Activated naive CD8-positive, alpha-beta T cell treated with anti-CD3 and anti-CD28 coated beads, Interleukin-2, amount 50 U/mL, for 24 hours (primary cell): ENCODE measurements around the gene MMP19.
A peak's percentile ranks its signal among the peaks of the same experiment; 100 is the strongest.

Experiments
- ATAC-seq: fragments of 150-1000 bp; cut with Tn5 transposase; one replicate; pipeline ENCODE4 v1.10.0; 2021
- DNase-seq: peaks from one replicate; pipeline ENCODE4 v3.0.0; 2021
- H3K27ac Mint-ChIP-seq: one replicate; pipeline ENCODE4 v1.8.0; 2021; ENCODE audit warnings: mild to moderate bottlenecking, mixed read lengths
- H3K27me3 Mint-ChIP-seq: one replicate; pipeline ENCODE4 v1.8.0; 2021; ENCODE audit warnings: mixed read lengths
- H3K36me3 Mint-ChIP-seq: one replicate; pipeline ENCODE4 v1.8.0; 2021; ENCODE audit warnings: low read depth, mixed read lengths
- H3K4me1 Mint-ChIP-seq: one replicate; pipeline ENCODE4 v1.8.0; 2021; ENCODE audit warnings: mixed read lengths
- H3K4me3 Mint-ChIP-seq: one replicate; pipeline ENCODE4 v1.8.0; 2021; ENCODE audit warnings: mild to moderate bottlenecking, moderate library complexity, mixed read lengths
- H3K9me3 Mint-ChIP-seq: one replicate; pipeline ENCODE4 v1.8.0; 2021; ENCODE audit warnings: mixed read lengths

Gene MMP19

GRCh38 chr12:55812088-55812487 is 30.6 kb downstream of the MMP19 start:
- Mint-ChIP-seq H3K9me3 (no peaks in the 10 kb centered on the region), H3K4me1 (peaks cover 43% of the 10 kb centered on the region), H3K27ac (peak overlapping the region; percentile 17), H3K27me3 (no peaks in the 10 kb centered on the region), H3K4me3 (no peak overlapping the region), H3K36me3 (peaks cover 38% of the 10 kb centered on the region)
- ATAC-seq (no peak), DNase-seq (no peak)

- DNase-seq (no peak), ATAC-seq (no peak)
- Mint-ChIP-seq H3K4me1 (peaks cover 28% of the 10 kb centered on the region), H3K27ac (no peak overlapping the region), H3K36me3 (peaks cover 30% of the 10 kb centered on the region), H3K9me3 (no peaks in the 10 kb centered on the region), H3K27me3 (no peaks in the 10 kb centered on the region), H3K4me3 (no peak overlapping the region)
Observed at GRCh38 chr12:55809274-55809673, 33.5 kb downstream of the MMP19 start.

- no peaks in the 10 kb centered on the region for H3K9me3 Mint-ChIP-seq
- peaks cover 29% of the 10 kb centered on the region for H3K36me3 Mint-ChIP-seq
- H3K4me1 Mint-ChIP-seq, result peaks cover 15% of the 10 kb centered on the region
- no peaks in the 10 kb centered on the region for H3K27me3 Mint-ChIP-seq
- no peak overlapping the region for H3K4me3 Mint-ChIP-seq
- no peak for DNase-seq
- no peak for ATAC-seq
- H3K27ac Mint-ChIP-seq, result no peak overlapping the region
Observed at GRCh38 chr12:55806982-55807381, 35.8 kb downstream of the MMP19 start.

DNA sequence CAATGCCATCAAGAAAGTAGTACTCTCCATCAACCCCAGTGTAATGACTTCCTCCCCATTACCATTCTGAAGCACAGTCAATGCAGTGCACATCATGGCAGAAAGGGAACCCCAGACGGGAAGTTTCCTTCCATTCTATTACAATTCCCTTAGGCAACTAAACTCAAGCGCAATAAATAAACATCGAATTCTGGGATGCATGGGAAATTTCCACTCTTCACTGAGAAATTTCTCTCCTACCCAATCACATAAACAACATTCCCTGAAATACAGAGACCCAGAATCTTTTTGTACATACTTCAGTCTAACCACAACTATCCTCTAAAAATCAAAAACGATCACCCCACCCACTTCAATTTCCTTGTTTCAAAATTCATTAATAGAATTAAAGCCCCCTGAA is 45.2 kb downstream of the MMP19 start:
- Mint-ChIP-seq H3K4me1 (peaks cover 11% of the 10 kb centered on the region), H3K27me3 (no peaks in the 10 kb centered on the region), H3K9me3 (no peaks in the 10 kb centered on the region), H3K27ac (no peak overlapping the region), H3K4me3 (no peak overlapping the region), H3K36me3 (peaks cover 56% of the 10 kb centered on the region)
- ATAC-seq (no peak), DNase-seq (no peak)

- Mint-ChIP-seq H3K9me3 (no peaks in the 10 kb centered on the region), H3K4me1 (peaks cover 11% of the 10 kb centered on the region), H3K36me3 (peaks cover 56% of the 10 kb centered on the region), H3K4me3 (no peak overlapping the region), H3K27me3 (no peaks in the 10 kb centered on the region), H3K27ac (no peak overlapping the region)
- no peak for DNase-seq
- ATAC-seq, result no peak
Observed at GRCh38 chr12:55797068-55797467, 45.7 kb downstream of the MMP19 start.

DNA sequence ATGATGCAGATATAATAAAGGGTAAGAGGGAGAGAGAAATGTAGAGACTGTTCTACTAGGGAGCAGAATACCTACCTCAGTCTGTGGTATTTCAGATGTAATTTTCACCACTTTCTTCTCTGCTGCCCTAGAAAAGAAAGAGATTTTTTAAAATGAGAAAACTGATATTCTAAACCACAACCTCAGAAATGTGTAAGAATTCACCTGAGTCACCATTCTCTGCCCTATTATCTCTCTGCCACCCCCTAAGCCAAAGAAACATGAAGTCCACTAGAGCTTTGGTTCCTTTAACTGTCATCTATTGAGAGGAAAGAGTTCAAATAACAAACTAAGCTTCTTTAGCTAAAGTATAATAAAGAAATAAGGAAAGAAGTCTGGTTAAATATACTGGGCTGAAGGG is 46.8 kb downstream of the MMP19 start:
- ATAC-seq (no peak), DNase-seq (no peak)
- Mint-ChIP-seq H3K4me1 (peaks cover 10% of the 10 kb centered on the region), H3K36me3 (peaks cover 49% of the 10 kb centered on the region), H3K27ac (no peak overlapping the region), H3K27me3 (no peaks in the 10 kb centered on the region), H3K4me3 (no peak overlapping the region), H3K9me3 (no peaks in the 10 kb centered on the region)

- no peak overlapping the region for H3K27ac Mint-ChIP-seq
Observed at GRCh38 chr12:55789893-55790292, 52.8 kb downstream of the MMP19 start.

GRCh38 chr12:55789171-55789570 is 53.6 kb downstream of the MMP19 start:
- Mint-ChIP-seq H3K4me1 (no peaks in the 10 kb centered on the region), H3K27ac (no peak overlapping the region), H3K4me3 (no peak overlapping the region), H3K9me3 (no peaks in the 10 kb centered on the region), H3K36me3 (peaks cover 46% of the 10 kb centered on the region), H3K27me3 (no peaks in the 10 kb centered on the region)
- DNase-seq, result no peak
- no peak for ATAC-seq

More at GRCh38 chr12:55789893-55790292, 52.8 kb downstream of the MMP19 start:
- peaks cover 49% of the 10 kb centered on the region for H3K36me3 Mint-ChIP-seq
- ATAC-seq (no peak), DNase-seq (no peak)
- no peaks in the 10 kb centered on the region for H3K4me1 Mint-ChIP-seq
- H3K27me3 Mint-ChIP-seq, result no peaks in the 10 kb centered on the region
- H3K9me3 Mint-ChIP-seq, result no peaks in the 10 kb centered on the region
- no peak overlapping the region for H3K4me3 Mint-ChIP-seq

DNA sequence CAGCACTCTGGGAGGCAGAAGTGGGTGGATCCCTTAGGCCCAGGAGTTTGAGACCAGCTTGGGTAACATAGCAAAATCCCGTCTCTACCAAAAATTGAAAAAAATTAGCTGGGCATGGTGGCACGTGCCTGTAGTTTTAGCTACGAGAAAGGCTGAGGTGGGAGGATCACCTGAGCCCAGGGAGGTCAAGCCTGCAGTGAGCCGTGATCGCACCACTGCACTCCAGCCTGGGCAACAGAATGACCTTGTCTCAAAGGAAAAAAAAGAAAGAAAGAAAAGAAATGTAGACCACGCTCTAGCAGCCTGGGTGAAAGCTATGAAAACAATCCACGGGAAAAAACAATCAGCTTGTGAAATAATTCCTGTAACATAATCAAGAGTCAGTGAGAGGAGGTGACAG is 54.2 kb downstream of the MMP19 start:
- H3K4me1 Mint-ChIP-seq, result no peaks in the 10 kb centered on the region
- H3K36me3 Mint-ChIP-seq, result peaks cover 47% of the 10 kb centered on the region
- DNase-seq (no peak), ATAC-seq (no peak)
- H3K27me3 Mint-ChIP-seq, result no peaks in the 10 kb centered on the region
- no peak overlapping the region for H3K4me3 Mint-ChIP-seq
- no peaks in the 10 kb centered on the region for H3K9me3 Mint-ChIP-seq
- H3K27ac Mint-ChIP-seq, result no peak overlapping the region
